K562 (cell line): ENCODE results near the gene PLXDC1. TPM values are rescaled to one million over a fixed set of nuclear protein-coding genes. Genes with fewer than 3 reads are reported as not detected.
A peak's percentile ranks its signal among the peaks of the same experiment; 100 is the strongest.

ENCODE experiments used
- ATAC-seq: fragments of 200-7000 bp; cut with Tn5 transposase; 3 replicates; pipeline ENCODE4 v1.9.1; 2020; ENCODE audit warnings: moderate library complexity
- BruUV-seq: library from RNA; stranded (reverse); fragments of 400-500 nt; replicated peaks from 2 replicates; lab custom pipeline; 2021; lab: Mats Ljungman, UMichigan
- CTCF ChIA-PET: fragments of 300-600 bp; formaldehyde crosslinking; extraction: SDS; loops from one replicate; lab custom pipeline; 2021; ENCODE audit warnings: low intra/inter-chr PET ratio; lab: Yijun Ruan, JAX
- POLR2A ChIA-PET: fragments of 300-600, 350-650 bp; sonication (Branson Sonifier 250); formaldehyde crosslinking; extraction: SDS; loops from one replicate; lab custom pipeline; 2021; ENCODE audit warnings: antibody characterized with exemption, inconsistent platforms; lab: Yijun Ruan, JAX
- DNase-seq, 4 experiments: peaks; one replicate each; pipeline versions ENCODE4 v3.0.0 to v3.0.0-alpha.2; 2011 to 2018; ENCODE audit warnings: low spot score in 3 of 4, mixed read lengths in 3 of 4; ENCODE audit errors: extremely low read depth in 1 of 4
- FAIRE-seq: peaks from 2 replicates; lab custom pipeline; 2011; peaks lifted over from hg19 to GRCh38; lab: Jason Lieb, UNC
- H2AFZ ChIP-seq: 2 replicates; pipeline ENCODE4 v1.6.0; 2011; ENCODE audit warnings: low read depth, low read length, control low read depth, inconsistent platforms
- H3K27ac ChIP-seq: fragments of 200-600 bp; 3 replicates; pipeline ENCODE4 v1.8.0; 2011; ENCODE audit warnings: low read depth, mild to moderate bottlenecking, control low read depth, inconsistent platforms, low read length, moderate library complexity, mixed read lengths; ENCODE audit errors: extremely low read depth
- H3K27me3 ChIP-seq, 2 experiments: fragments of 300-600 bp in 1 of 2; 2 replicates in 1 of 2; 3 replicates in 1 of 2; pipeline versions ENCODE4 v1.6.0 to v1.8.0; 2011; ENCODE audit warnings: inconsistent platforms in 2 of 2, low read length in 2 of 2, mild to moderate bottlenecking in 1 of 2, mixed read lengths in 1 of 2, moderate library complexity in 1 of 2; ENCODE audit not compliant: control insufficient read depth in 2 of 2, insufficient read depth in 2 of 2
- H3K36me3 ChIP-seq: fragments of 300-600 bp; 3 replicates; pipeline ENCODE4 v1.8.0; 2011; ENCODE audit warnings: mild to moderate bottlenecking, low read length, inconsistent platforms; ENCODE audit not compliant: control insufficient read depth, insufficient read depth
- H3K4me1 ChIP-seq, 2 experiments: fragments of 200-600 bp in 1 of 2; replicated peaks in 1 of 2; 2 replicates in 1 of 2; 3 replicates in 1 of 2; pipeline versions ENCODE4 v1.5.1 to v1.8.0; 2011; ENCODE audit warnings: inconsistent platforms in 2 of 2, low read length in 2 of 2, mild to moderate bottlenecking in 1 of 2, mixed read lengths in 1 of 2, moderate library complexity in 1 of 2; ENCODE audit not compliant: control insufficient read depth in 2 of 2, insufficient read depth in 2 of 2
- H3K4me2 ChIP-seq: 2 replicates; pipeline ENCODE4 v1.6.1; 2011; ENCODE audit warnings: low read length, control low read depth, inconsistent platforms, mixed read lengths; ENCODE audit not compliant: insufficient read depth
- H3K4me3 ChIP-seq: fragments of 200-600 bp; sonication (generic), shearing (Covaris generic); 2 replicates; pipeline ENCODE4 v1.5.1; 2016; ENCODE audit warnings: control low read depth, inconsistent platforms
- H3K79me2 ChIP-seq: fragments of 200-600 bp; 3 replicates; pipeline ENCODE4 v1.8.0; 2011; ENCODE audit warnings: low read length, inconsistent platforms; ENCODE audit not compliant: control insufficient read depth, insufficient read depth
- H3K9ac ChIP-seq, 2 experiments: 2 replicates each; pipeline versions ENCODE4 v1.6.0 to v1.6.1; 2011; ENCODE audit warnings: low read depth in 2 of 2, low read length in 2 of 2, control low read depth in 1 of 2, inconsistent platforms in 1 of 2, mild to moderate bottlenecking in 1 of 2, mixed read lengths in 1 of 2; ENCODE audit not compliant: insufficient read depth in 1 of 2
- H3K9me1 ChIP-seq: one replicate; pipeline ENCODE4 v1.6.0; 2011; ENCODE audit warnings: inconsistent platforms, mild to moderate bottlenecking, low read length, moderate library complexity; ENCODE audit not compliant: control insufficient read depth, insufficient read depth
- H3K9me3 ChIP-seq: replicated peaks from 2 replicates; pipeline ENCODE4 v1.5.1; 2011; ENCODE audit warnings: low read depth, low read length, inconsistent platforms; ENCODE audit not compliant: control insufficient read depth, insufficient read depth
- H4K20me1 ChIP-seq: replicated peaks from 2 replicates; pipeline ENCODE4 v1.6.1; 2011; ENCODE audit warnings: low read length, inconsistent platforms, mixed read lengths; ENCODE audit not compliant: control insufficient read depth, insufficient read depth
- ATF7 ChIP-seq: fragments of 450-650 bp; IDR thresholded peaks from 2 replicates; pipeline ENCODE4 v1.7.1; 2014; ENCODE audit warnings: mild to moderate bottlenecking, moderate library complexity
- CC2D1A ChIP-seq: fragments of 450-650 bp; IDR thresholded peaks from 2 replicates; pipeline ENCODE4 v1.6.1; 2017; ENCODE audit warnings: mild to moderate bottlenecking
- CTCF ChIP-seq, 3 experiments: IDR thresholded peaks in 2 of 3; conservative IDR thresholded peaks in 1 of 3; 2 replicates each; pipeline ENCODE4 v1.5.1; 2011 to 2012; ENCODE audit warnings: low read length in 3 of 3, mild to moderate bottlenecking in 3 of 3, control low read depth in 2 of 3, improper control_type of control experiment in 1 of 3, inconsistent platforms in 1 of 3, low read depth in 1 of 3, mixed read lengths in 1 of 3, moderate library complexity in 1 of 3; ENCODE audit not compliant: insufficient read depth in 2 of 3
- MECOM ChIP-seq: fragments of 250-450 bp; sonication (Bioruptor Pico); IDR thresholded peaks from 2 replicates; pipeline ENCODE4 v1.8.0; 2022; ENCODE audit warnings: inconsistent platforms
- RAD21 ChIP-seq, 2 experiments: fragments of 250-450 bp in 1 of 2; fragments of 450-650 bp in 1 of 2; sonication (Bioruptor Pico) in 1 of 2; formaldehyde crosslinking in 1 of 2; IDR thresholded peaks in 1 of 2; conservative IDR thresholded peaks in 1 of 2; 2 replicates each; pipeline versions ENCODE4 v1.4.0 to v1.8.0; 2020 to 2022; ENCODE audit warnings: mild to moderate bottlenecking in 2 of 2, moderate library complexity in 1 of 2
- REST ChIP-seq, 2 experiments: fragments of 450-650 bp; formaldehyde crosslinking in 1 of 2; IDR thresholded peaks; 2 replicates each; pipeline versions ENCODE4 v1.4.0 to v1.6.1; 2014 to 2020; ENCODE audit warnings: mild to moderate bottlenecking in 2 of 2, borderline replicate concordance in 1 of 2, low read depth in 1 of 2
- RUNX1 ChIP-seq: sonication (generic); IDR thresholded peaks from 2 replicates; pipeline ENCODE4 v1.6.1; 2016; ENCODE audit warnings: antibody characterized with exemption, low read depth
- SIRT6 ChIP-seq: IDR thresholded peaks from one replicate; pipeline ENCODE4 v1.6.1; 2012; ENCODE audit warnings: low read depth, mild to moderate bottlenecking, control low read depth, inconsistent platforms, low read length, moderate library complexity
- ZBTB8A ChIP-seq: fragments of 450-650 bp; IDR thresholded peaks from 2 replicates; pipeline ENCODE4 v1.6.1; 2018; ENCODE audit warnings: mild to moderate bottlenecking, moderate library complexity; ENCODE audit not compliant: partially characterized antibody
- ZNF174 ChIP-seq: fragments of 250-450 bp; sonication (Bioruptor Pico); IDR thresholded peaks from 2 replicates; pipeline ENCODE4 v1.4.0; 2020; ENCODE audit warnings: mild to moderate bottlenecking
- ZNF668 ChIP-seq: fragments of 250-450 bp; sonication (Bioruptor Pico); IDR thresholded peaks from 2 replicates; pipeline ENCODE4 v1.8.0; 2022; ENCODE audit warnings: mild to moderate bottlenecking, inconsistent platforms
- WGBS: fragments of 100-300 bp; shearing (Covaris generic); methylation state at CpG from one replicate; pipeline ENCODE4 v1.1.6; 2016; ENCODE audit warnings: low coverage, mixed read lengths; ENCODE audit not compliant: insufficient coverage; ENCODE audit errors: missing lambda C conversion rate; 5-methylcytosine and 5-hydroxymethylcytosine counted together
- in situ Hi-C: fragments of 300-500 bp; cut with MboI; formaldehyde crosslinking; loops from 4 replicates; pipeline ENCODE4 v1.15.0; 2018; ENCODE audit warnings: inconsistent platforms, mixed read lengths
- intact Hi-C: fragments of 100-400 bp; cut with micrococcal nuclease; formaldehyde crosslinking; loops from 2 replicates; pipeline ENCODE4 v1.14.2; 2022
- polyA plus RNA-seq, 8 experiments: library from polyadenylated mRNA; depleted of rRNA in 4 of 8; stranded (reverse) in 5 of 8; unstranded in 3 of 8; fragments of >200 nt; fragmentation: Nextera tagmentation in 2 of 8; fragmentation: Illumina TruSeq in 1 of 8; extraction: Ambion mirVana in 2 of 8; extraction: Trizol in 1 of 8; gene quantifications; 2 replicates each; pipeline versions ENCODE4 v1.2.1 to v1.2.3, GENCODE V29; 2011 to 2014; ENCODE audit warnings: inconsistent platforms in 1 of 8, missing spikeins in 1 of 8
- total RNA-seq, 7 experiments: library from RNA; depleted of rRNA in 6 of 7; stranded (reverse); fragments of >200 nt in 6 of 7; fragmentation: Illumina TruSeq in 2 of 7; extraction: Trizol in 2 of 7; gene quantifications; 2 replicates each; pipeline versions ENCODE4 v1.2.1 to v1.2.3, GENCODE V29; 2011 to 2021; ENCODE audit warnings: low replicate concordance in 1 of 7

Gene PLXDC1
- total and polyA plus RNA-seq, 9 of the 15 experiments (the other 6 are each of a cell fraction or from before 2014, with no cell fraction given): not detected

- no peak overlapping the region for H2AFZ ChIP-seq
- no peak overlapping the region for H3K27ac ChIP-seq
- POLR2A ChIA-PET: no interaction called here
- WGBS: 0% methylated on average over 3 of the region's 5 CpGs
- no peak overlapping the region for H3K4me2 ChIP-seq
- peaks cover 3% of the 10 kb centered on the region for H3K9me1 ChIP-seq
- ATAC-seq: peak; percentile 37; the same call in 1 of the 3 replicates
- no peak for TF ChIP-seq ATF7
- TF ChIP-seq ZNF174 (CRISPR knock-in tag): no peak
- TF ChIP-seq ZNF668 (CRISPR knock-in tag): no peak
- peak; percentile 50; the same call in 1 of the 2 replicates for TF ChIP-seq REST (IDR thresholded peaks at IDR 0.05; ENCODE audit: borderline replicate concordance)
- no peak for TF ChIP-seq REST (CRISPR knock-in tag; IDR thresholded peaks at IDR 0.05; ENCODE audit: low read depth)
- TF ChIP-seq CC2D1A: no peak
- TF ChIP-seq SIRT6: no peak
- TF ChIP-seq CTCF (IDR thresholded peaks at IDR 0.05 in 2 of 3, conservative IDR thresholded peaks at IDR 0.05 in 1 of 3; ENCODE audit: insufficient read depth in 2 of 3, low read depth in 1 of 3, low read length in 3 of 3): peak in 2 of 3 experiments; percentile 37 to 39; a peak in 2 of 6 replicates
- TF ChIP-seq MECOM (CRISPR knock-in tag): no peak
- TF ChIP-seq RUNX1: no peak
- peak in 1 of 2 experiments; percentile 53; a peak in 2 of 4 replicates for TF ChIP-seq RAD21 (CRISPR knock-in tag; conservative IDR thresholded peaks at IDR 0.05 in 1 of 2, IDR thresholded peaks at IDR 0.05 in 1 of 2)
- TF ChIP-seq ZBTB8A: no peak
- TF ChIP-seq, all 486 proteins: peak for 3
- no TSS peak for BruUV-seq
- Histone ChIP-seq H3K79me2 (no peaks in the 10 kb centered on the region), H4K20me1 (no peaks in the 10 kb centered on the region; the same call in 1 of the 2 replicates), H3K4me1 (0 out of 5 replicates have a peak, but pooled peaks cover 0 to 4% of the 10 kb centered on the region in 2 experiments), H3K36me3 (no peaks in the 10 kb centered on the region), H3K9ac (no peak overlapping the region), H3K9me3 (no peaks in the 10 kb centered on the region), H3K4me3 (no peak overlapping the region), H3K27me3 (peaks cover 4 to 45% of the 10 kb centered on the region in 2 experiments; a peak in 3 of 5 replicates)
- DNase-seq: no peak
- no peak for FAIRE-seq
- intact Hi-C loops (no loop called here), in situ Hi-C loops (no loop called here)
- CTCF ChIA-PET: no interaction called here
These were observed 73.6 kb downstream of the PLXDC1 start for GRCh38 chr17:39077866-39078265.
